ENCODE measurements around the gene TTBK1. TPM values are rescaled to one million over a fixed set of nuclear protein-coding genes. Genes with fewer than 3 reads are reported as not detected.

The TTBK1 gene
- total RNA-seq, 1 donor from 2014 or later: 1.7 TPM

GRCh38 chr6:43308101-43308989 lies 65.1 kb downstream of the TTBK1 start, which contains the start of gene CRIP3:
Gene CRIP3, minus strand, starts transcription at chr6:43308826. Its CDS starts 34 bp downstream, at chr6:43308792.
- Mint-ChIP-seq H3K36me3 (no peaks in the 10 kb centered on the region), H3K4me3 (peak within 1 kb of the TSS; percentile 81), H3K27ac (no peak within 1 kb of the TSS), H3K4me1 (peaks cover 7% of the 10 kb centered on the region), H3K9me3 (no peaks in the 10 kb centered on the region), H3K27me3 (ENCODE audit: insufficient read depth, low read depth) (peaks cover 15% of the 10 kb centered on the region)
- no peaks in the 10 kb centered on the region for H3K27me3 ChIP-seq
- H2AFZ ChIP-seq (replicated peaks): peak within 1 kb of the TSS; percentile 92
- H3K79me2 ChIP-seq (ENCODE audit: low read depth): no peaks in the 10 kb centered on the region
- peaks cover 9% of the 10 kb centered on the region for H3K4me1 ChIP-seq
- no peak within 1 kb of the TSS for H3K9ac ChIP-seq
- H4K20me1 ChIP-seq (ENCODE audit: low read depth): no peaks in the 10 kb centered on the region
- DNase-seq (ENCODE audit: low spot score): peak; percentile 90
- TF ChIP-seq, protein P1, sequence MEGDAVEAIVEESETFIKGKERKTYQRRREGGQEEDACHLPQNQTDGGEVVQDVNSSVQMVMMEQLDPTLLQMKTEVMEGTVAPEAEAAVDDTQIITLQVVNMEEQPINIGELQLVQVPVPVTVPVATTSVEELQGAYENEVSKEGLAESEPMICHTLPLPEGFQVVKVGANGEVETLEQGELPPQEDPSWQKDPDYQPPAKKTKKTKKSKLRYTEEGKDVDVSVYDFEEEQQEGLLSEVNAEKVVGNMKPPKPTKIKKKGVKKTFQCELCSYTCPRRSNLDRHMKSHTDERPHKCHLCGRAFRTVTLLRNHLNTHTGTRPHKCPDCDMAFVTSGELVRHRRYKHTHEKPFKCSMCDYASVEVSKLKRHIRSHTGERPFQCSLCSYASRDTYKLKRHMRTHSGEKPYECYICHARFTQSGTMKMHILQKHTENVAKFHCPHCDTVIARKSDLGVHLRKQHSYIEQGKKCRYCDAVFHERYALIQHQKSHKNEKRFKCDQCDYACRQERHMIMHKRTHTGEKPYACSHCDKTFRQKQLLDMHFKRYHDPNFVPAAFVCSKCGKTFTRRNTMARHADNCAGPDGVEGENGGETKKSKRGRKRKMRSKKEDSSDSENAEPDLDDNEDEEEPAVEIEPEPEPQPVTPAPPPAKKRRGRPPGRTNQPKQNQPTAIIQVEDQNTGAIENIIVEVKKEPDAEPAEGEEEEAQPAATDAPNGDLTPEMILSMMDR (IDR thresholded peaks at IDR 0.05): peak; percentile 39
- no peak for TF ChIP-seq EZH2phosphoT487 (IDR thresholded peaks at IDR 0.05)
- H3K27ac ChIP-seq: no peak within 1 kb of the TSS
- H3F3A ChIP-seq (ENCODE audit: low read depth): no peaks in the 10 kb centered on the region
- no peaks in the 10 kb centered on the region for H3K9me3 ChIP-seq (ENCODE audit: low read depth)
- no peaks in the 10 kb centered on the region for H3K36me3 ChIP-seq
- peak within 1 kb of the TSS; percentile 78 for H3K4me2 ChIP-seq
- peak within 1 kb of the TSS; percentile 44 for H3K4me3 ChIP-seq

DNA sequence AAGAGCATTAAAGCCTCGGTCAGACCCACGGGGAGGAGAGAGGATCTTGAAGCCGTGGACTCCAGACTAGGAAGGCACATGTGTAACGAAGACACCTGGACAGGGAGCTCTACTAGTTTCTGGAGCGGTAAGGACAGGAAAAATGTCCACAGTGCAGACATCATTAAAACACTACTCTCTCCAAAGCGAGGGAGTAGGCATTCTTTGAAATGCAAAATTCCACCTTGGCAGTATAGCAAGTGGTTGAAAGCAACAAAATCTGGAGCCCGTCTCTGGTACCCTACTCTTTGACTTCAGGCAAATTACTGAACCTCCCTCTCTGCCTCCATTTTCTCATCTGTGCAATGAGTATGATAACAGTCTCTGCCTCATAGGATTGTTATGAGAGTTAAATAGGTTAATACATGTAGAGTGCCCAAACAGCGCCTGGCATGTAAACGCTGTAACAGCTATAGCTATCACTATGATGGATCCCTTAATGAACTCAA lies 65.8 kb downstream of the TTBK1 start:
- peaks cover 7% of the 10 kb centered on the region for H3K4me1 Mint-ChIP-seq
- H3K4me1 ChIP-seq: peaks cover 9% of the 10 kb centered on the region
- H3K27me3 ChIP-seq: no peaks in the 10 kb centered on the region
- H3K36me3 Mint-ChIP-seq: no peaks in the 10 kb centered on the region
- TF ChIP-seq EZH2phosphoT487 (IDR thresholded peaks at IDR 0.05) (no peak), EZH2 (IDR thresholded peaks at IDR 0.05) (no peak)
- TF ChIP-seq, protein P1 (IDR thresholded peaks at IDR 0.05): no peak
- no peak overlapping the region for H3K9ac ChIP-seq
- H3K4me2 ChIP-seq: peak overlapping the region; percentile 78
- DNase-seq (ENCODE audit: low spot score): no peak
- H3K4me3 Mint-ChIP-seq: peak overlapping the region; percentile 81
- no peak overlapping the region for H3K27ac Mint-ChIP-seq
- H2AFZ ChIP-seq (replicated peaks): peak overlapping the region; percentile 92
- no peaks in the 10 kb centered on the region for H3K36me3 ChIP-seq
- no peaks in the 10 kb centered on the region for H3K9me3 ChIP-seq (ENCODE audit: low read depth)
- H3K79me2 ChIP-seq (ENCODE audit: low read depth): no peaks in the 10 kb centered on the region
- peak overlapping the region; percentile 44 for H3K4me3 ChIP-seq
- H3K27me3 Mint-ChIP-seq (ENCODE audit: insufficient read depth, low read depth): peaks cover 15% of the 10 kb centered on the region
- H4K20me1 ChIP-seq (ENCODE audit: low read depth): no peaks in the 10 kb centered on the region
- no peak overlapping the region for H3K27ac ChIP-seq
- H3F3A ChIP-seq (ENCODE audit: low read depth): no peaks in the 10 kb centered on the region
- H3K9me3 Mint-ChIP-seq: no peaks in the 10 kb centered on the region

- H3K4me3 ChIP-seq: no peak overlapping the region
- no peak overlapping the region for H3K4me2 ChIP-seq
- H3K27ac Mint-ChIP-seq: no peak overlapping the region
- no peak overlapping the region for H3K27ac ChIP-seq
- no peaks in the 10 kb centered on the region for H3K36me3 Mint-ChIP-seq
- H3K4me1 Mint-ChIP-seq: peaks cover 7% of the 10 kb centered on the region
- H4K20me1 ChIP-seq (ENCODE audit: low read depth): no peaks in the 10 kb centered on the region
- H3K4me1 ChIP-seq: peaks cover 9% of the 10 kb centered on the region
- TF ChIP-seq EZH2phosphoT487 (IDR thresholded peaks at IDR 0.05) (no peak), EZH2 (IDR thresholded peaks at IDR 0.05) (no peak)
- TF ChIP-seq, protein P1 (IDR thresholded peaks at IDR 0.05): no peak
- no peaks in the 10 kb centered on the region for H3K36me3 ChIP-seq
- H3K4me3 Mint-ChIP-seq: no peak overlapping the region
- no peaks in the 10 kb centered on the region for H3K79me2 ChIP-seq (ENCODE audit: low read depth)
- peaks cover 15% of the 10 kb centered on the region for H3K27me3 Mint-ChIP-seq (ENCODE audit: insufficient read depth, low read depth)
- H3K9me3 ChIP-seq (ENCODE audit: low read depth): no peaks in the 10 kb centered on the region
- no peaks in the 10 kb centered on the region for H3K9me3 Mint-ChIP-seq
- no peak overlapping the region for H2AFZ ChIP-seq (replicated peaks)
- H3K9ac ChIP-seq: no peak overlapping the region
- DNase-seq (ENCODE audit: low spot score): no peak
- H3F3A ChIP-seq (ENCODE audit: low read depth): no peaks in the 10 kb centered on the region
- no peaks in the 10 kb centered on the region for H3K27me3 ChIP-seq
Measured at GRCh38 chr6:43310134-43310533, 66.9 kb downstream of the TTBK1 start.

Data from neural progenitor cell (in vitro differentiated cells).